HepG2 (cell line): ENCODE data around the gene SEC14L1. TPM values are rescaled to one million over a fixed set of nuclear protein-coding genes. Genes with fewer than 3 reads are reported as not detected.

Source experiments
- ATAC-seq: fragments of 200-7000 bp; cut with Tn5 transposase; 3 replicates; pipeline ENCODE4 v1.9.1; 2020; ENCODE audit warnings: mild to moderate bottlenecking, moderate library complexity
- BruUV-seq: library from RNA; stranded (reverse); fragments of 400-500 nt; replicated peaks from 2 replicates; lab custom pipeline; 2021; lab: Mats Ljungman, UMichigan
- CTCF ChIA-PET: fragments of 300-600 bp; formaldehyde crosslinking; extraction: SDS; loops from one replicate; lab custom pipeline; 2021; ENCODE audit warnings: low total read pairs, inconsistent platforms, low intra/inter-chr PET ratio; lab: Yijun Ruan, JAX
- POLR2A ChIA-PET: fragments of 350-600 bp; sonication (Branson Sonifier 250); formaldehyde crosslinking; loops from one replicate; lab custom pipeline; 2020; ENCODE audit warnings: antibody characterized with exemption, inconsistent platforms; lab: Yijun Ruan, JAX
- DNase-seq: peaks from one replicate; pipeline ENCODE4 v3.0.0-alpha.2; 2015; ENCODE audit warnings: low spot score
- FAIRE-seq: peaks from 3 replicates; lab custom pipeline; 2011; peaks lifted over from hg19 to GRCh38; lab: Jason Lieb, UNC
- H2AFZ ChIP-seq: one replicate; pipeline ENCODE4 v1.6.1; 2011; ENCODE audit warnings: low read length, inconsistent platforms
- H3K27ac ChIP-seq: fragments of 300-600 bp; 3 replicates; pipeline ENCODE4 v1.8.0; 2011; ENCODE audit warnings: mixed run types, mild to moderate bottlenecking, mixed read lengths, low read length, inconsistent platforms; ENCODE audit not compliant: insufficient read depth; ENCODE audit errors: extremely low read length
- H3K27me3 ChIP-seq, 2 experiments: fragments of 200-600 bp in 1 of 2; 2 replicates in 1 of 2; 3 replicates in 1 of 2; pipeline versions ENCODE4 v1.6.0 to v1.8.0; 2011; ENCODE audit warnings: low read length in 2 of 2, mild to moderate bottlenecking in 2 of 2, moderate library complexity in 2 of 2, inconsistent platforms in 1 of 2; ENCODE audit not compliant: insufficient read depth in 2 of 2, control insufficient read depth in 1 of 2
- H3K36me3 ChIP-seq, 2 experiments: fragments of 200-600 bp in 1 of 2; replicated peaks in 1 of 2; 2 replicates in 1 of 2; 3 replicates in 1 of 2; pipeline versions ENCODE4 v1.5.1 to v1.8.0; 2011; ENCODE audit warnings: low read length in 2 of 2, inconsistent platforms in 1 of 2; ENCODE audit not compliant: insufficient read depth in 2 of 2, control insufficient read depth in 1 of 2
- H3K4me1 ChIP-seq: 2 replicates; pipeline ENCODE4 v1.5.1; 2012; ENCODE audit warnings: low read length, inconsistent platforms; ENCODE audit not compliant: insufficient read depth
- H3K4me2 ChIP-seq: 2 replicates; pipeline ENCODE4 v1.6.0; 2011; ENCODE audit warnings: low read depth, low read length, inconsistent platforms
- H3K4me3 ChIP-seq, 3 experiments: fragments of 200-600 bp in 1 of 3; sonication (generic), shearing (Covaris generic) in 1 of 3; replicated peaks in 1 of 3; 2 replicates each; pipeline ENCODE4 v1.5.1; 2011 to 2016; ENCODE audit warnings: low read length in 3 of 3, inconsistent platforms in 2 of 3, low read depth in 2 of 3, mild to moderate bottlenecking in 2 of 3, control low read depth in 1 of 3, mixed read lengths in 1 of 3; ENCODE audit not compliant: insufficient read depth in 1 of 3
- H3K79me2 ChIP-seq: one replicate; pipeline ENCODE4 v1.6.1; 2011; ENCODE audit warnings: low read length, inconsistent platforms; ENCODE audit not compliant: insufficient read depth
- H3K9ac ChIP-seq: 2 replicates; pipeline ENCODE4 v1.6.0; 2011; ENCODE audit warnings: mild to moderate bottlenecking, low read depth, low read length, inconsistent platforms; ENCODE audit not compliant: insufficient read depth
- H3K9me3 ChIP-seq: 2 replicates; pipeline ENCODE4 v1.5.1; 2012; ENCODE audit warnings: mild to moderate bottlenecking, low read length
- H4K20me1 ChIP-seq: 2 replicates; pipeline ENCODE4 v1.6.0; 2011; ENCODE audit warnings: inconsistent platforms, mild to moderate bottlenecking, low read length, moderate library complexity; ENCODE audit not compliant: insufficient read depth
- ASH2L ChIP-seq: fragments of 300-600, 200-600 bp; sonication (generic); IDR thresholded peaks from 2 replicates; pipeline ENCODE4 v1.7.0; 2017; ENCODE audit warnings: low read depth, mild to moderate bottlenecking, moderate library complexity, mixed read lengths, low read length; ENCODE audit not compliant: insufficient read length
- EZH2 ChIP-seq: conservative IDR thresholded peaks from 2 replicates; pipeline ENCODE4 v1.6.1; 2012; ENCODE audit warnings: mild to moderate bottlenecking, low read depth, low read length, moderate library complexity
- HOXA9 ChIP-seq: sonication (generic); formaldehyde crosslinking; IDR thresholded peaks from 2 replicates; pipeline ENCODE4 v1.8.1; 2022; ENCODE audit warnings: missing genetic modification reagents, mild to moderate bottlenecking, moderate library complexity, borderline replicate concordance
- KLF9 ChIP-seq: IDR thresholded peaks from 2 replicates; pipeline ENCODE4 v1.6.1; 2016; ENCODE audit warnings: low read depth
- MBNL3 ChIP-seq: fragments of 250-450 bp; sonication (Bioruptor Pico); conservative IDR thresholded peaks from 2 replicates; pipeline ENCODE4 v1.8.0; 2022; ENCODE audit warnings: mild to moderate bottlenecking, inconsistent platforms
- STAT6 ChIP-seq: sonication (generic); formaldehyde crosslinking; IDR thresholded peaks from 2 replicates; pipeline ENCODE4 v1.4.0; 2020; ENCODE audit warnings: missing genetic modification reagents, mild to moderate bottlenecking, borderline replicate concordance
- ZNF136 ChIP-seq: sonication (generic); formaldehyde crosslinking; IDR thresholded peaks from 2 replicates; pipeline ENCODE4 v1.8.1; 2022; ENCODE audit warnings: low read depth, mild to moderate bottlenecking, moderate library complexity, missing genetic modification reagents
- ZNF710 ChIP-seq: sonication (generic); formaldehyde crosslinking; IDR thresholded peaks from 2 replicates; pipeline ENCODE4 v1.5.0; 2020; ENCODE audit warnings: mild to moderate bottlenecking, missing genetic modification reagents, borderline replicate concordance
- ZNF737 ChIP-seq: sonication (generic); formaldehyde crosslinking; IDR thresholded peaks from 2 replicates; pipeline ENCODE4 v1.5.0; 2020; ENCODE audit warnings: missing genetic modification reagents, mild to moderate bottlenecking, borderline replicate concordance
- WGBS: methylation state at CpG from one replicate; pipeline ENCODE4 v1.1.6; 2017; ENCODE audit warnings: low lambda C conversion rate; 5-methylcytosine and 5-hydroxymethylcytosine counted together
- in situ Hi-C: cut with HindIII; loops from 2 replicates; pipeline ENCODE4 v1.10.0; 2017; ENCODE audit warnings: low pct_unique_long_range_greater_than_20kb; ENCODE audit not compliant: extremely low pct_ligation_motif_present
- intact Hi-C: fragments of 100-400 bp; cut with micrococcal nuclease; formaldehyde crosslinking; loops from one replicate; pipeline ENCODE4 v1.10.0; 2022; ENCODE audit not compliant: unreplicated experiment
- polyA plus RNA-seq, 8 experiments: library from polyadenylated mRNA; depleted of rRNA in 3 of 8; stranded (reverse) in 7 of 8; unstranded in 1 of 8; fragments of >200 nt; fragmentation: Illumina TruSeq in 4 of 8; extraction: Trizol in 4 of 8; gene quantifications; 2 replicates each; pipeline versions ENCODE4 v1.2.1 to v1.2.3, GENCODE V29; 2011 to 2016; ENCODE audit warnings: low read depth in 4 of 8, missing spikeins in 1 of 8, mixed read lengths in 1 of 8; ENCODE audit not compliant: insufficient read depth in 1 of 8
- total RNA-seq, 5 experiments: library from RNA; depleted of rRNA; stranded (reverse); fragments of >200 nt; fragmentation: Illumina TruSeq; extraction: Trizol; gene quantifications; 2 replicates each; pipeline ENCODE4 v1.2.3, GENCODE V29; 2016; ENCODE audit warnings: low read depth in 1 of 5

Gene SEC14L1
- total and polyA plus RNA-seq, 2 of the 13 experiments (the other 11 are each of a cell fraction or from before 2014, with no cell fraction given): 26.3 to 43.9 TPM

DNA sequence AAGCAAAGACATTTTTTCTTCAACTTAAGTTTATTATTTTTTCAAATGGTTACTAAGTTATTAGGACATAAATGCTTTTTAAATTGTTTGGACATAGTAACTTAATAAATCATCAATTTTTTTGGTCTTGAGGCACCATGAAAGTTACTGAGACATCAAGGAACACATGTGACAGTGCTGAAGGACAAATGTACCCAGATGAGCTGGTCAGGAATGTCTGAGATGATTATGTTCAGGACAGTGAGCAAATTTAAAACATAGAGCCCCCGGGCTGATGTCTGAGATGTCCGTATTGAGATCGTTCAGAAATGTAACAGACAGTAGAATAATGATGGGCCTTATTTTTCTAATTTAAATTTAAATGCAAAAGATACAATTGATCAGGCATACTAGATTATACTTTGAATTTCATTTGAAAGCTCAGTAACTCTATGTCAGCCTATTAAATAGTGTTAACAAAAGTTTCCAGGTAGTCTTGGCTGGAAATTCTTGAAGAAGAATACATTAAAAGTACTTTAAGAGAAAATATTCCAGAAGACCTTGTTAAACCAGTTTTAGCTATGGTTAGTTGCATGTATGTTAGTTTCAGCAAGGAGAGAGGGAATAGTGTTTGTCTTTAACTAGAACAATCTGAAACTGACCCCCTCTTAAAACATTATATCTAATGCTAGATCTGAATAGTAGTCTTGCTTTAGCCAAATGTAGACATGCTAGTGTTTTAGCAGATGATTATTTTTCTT is 36.4 kb downstream of the SEC14L1 start:
- DNase-seq: no peak
- TF ChIP-seq KLF9: no peak
- no peak for TF ChIP-seq ZNF136 (CRISPR knock-in tag)
- TF ChIP-seq MBNL3: no peak
- no peak for TF ChIP-seq EZH2
- TF ChIP-seq STAT6 (CRISPR knock-in tag): no peak
- no peak for TF ChIP-seq ZNF710 (CRISPR knock-in tag)
- no peak for TF ChIP-seq ZNF737 (CRISPR knock-in tag)
- TF ChIP-seq HOXA9 (CRISPR knock-in tag): no peak
- no peak for TF ChIP-seq ASH2L
- TF ChIP-seq, all 625 proteins: peak for 0
- H3K9ac ChIP-seq: no peak overlapping the region
- BruUV-seq: no TSS peak
- POLR2A ChIA-PET: no interaction called here
- H3K9me3 ChIP-seq: peaks cover 22% of the 10 kb centered on the region
- H3K36me3 ChIP-seq: peaks cover 2 to 13% of the 10 kb centered on the region in 2 experiments
- peaks cover 32% of the 10 kb centered on the region for H3K79me2 ChIP-seq
- CTCF ChIA-PET: no interaction called here
- 0 out of 2 replicates have a peak, but pooled peaks cover 5% of the 10 kb centered on the region for H4K20me1 ChIP-seq
- 94% methylated on average over 3 of the region's 3 CpGs for WGBS
- intact Hi-C loops: loop anchor here (5.0 kb wide), 1 partner anchor 1275 kb away; no protein-coding TSS in a partner anchor
- H3K27me3 ChIP-seq: no peaks in the 10 kb centered on the region
- no peak overlapping the region for H3K4me2 ChIP-seq
- FAIRE-seq (no peak), ATAC-seq (no peak)
- H3K4me1 ChIP-seq: peaks cover 56% of the 10 kb centered on the region
- no peak overlapping the region for H2AFZ ChIP-seq
- in situ Hi-C loops: no loop called here
- no peak overlapping the region for H3K27ac ChIP-seq
- H3K4me3 ChIP-seq: no peak overlapping the region
